ENCODE measurements around the gene YPEL3.

- no peak for TF ChIP-seq CTCF (IDR thresholded peaks at IDR 0.05; ENCODE audit: insufficient read depth, low read length)
- TF ChIP-seq REST (IDR thresholded peaks at IDR 0.05; ENCODE audit: insufficient replicate concordance, low read depth), result no peak
- peak; percentile 92 for TF ChIP-seq SPI1 (IDR thresholded peaks at IDR 0.05; ENCODE audit: borderline replicate concordance, low read depth)
- TF ChIP-seq POLR2AphosphoS5 (IDR thresholded peaks at IDR 0.05; ENCODE audit: low read depth), result peak; percentile 55
- no peak for TF ChIP-seq GABPA (IDR thresholded peaks at IDR 0.05; ENCODE audit: low read depth)
Observed at GRCh38 chr16:30087181-30087898, 8.7 kb downstream of the YPEL3 start.

Measured in HL-60 (cell line).